HG03378 (cell line): ENCODE results near the gene NYAP2.

Experiments
- ATAC-seq: cut with Tn5 transposase; IDR thresholded peaks from one replicate; pipeline ENCODE4 v1.9.1; 2021; ENCODE audit warnings: mild to moderate bottlenecking, moderate library complexity; ENCODE audit not compliant: unreplicated experiment

Gene NYAP2

GRCh38 chr2:225472161-225472560 lies 72.7 kb downstream of the NYAP2 start:
- ATAC-seq: no peak

GRCh38 chr2:225479386-225479785 lies 79.9 kb downstream of the NYAP2 start:
- ATAC-seq: no peak

- no peak for ATAC-seq
Observed at GRCh38 chr2:225484751-225485150, 85.2 kb downstream of the NYAP2 start.

- no peak for ATAC-seq
Observed at GRCh38 chr2:225486236-225486635, 86.7 kb downstream of the NYAP2 start.

- no peak for ATAC-seq
Observed at GRCh38 chr2:225487878-225488416, 88.4 kb downstream of the NYAP2 start.

GRCh38 chr2:225488743-225489142 lies 89.2 kb downstream of the NYAP2 start:
- ATAC-seq: no peak

- no peak for ATAC-seq
Observed at GRCh38 chr2:225493420-225494099, 94.0 kb downstream of the NYAP2 start.

- ATAC-seq: no peak
Observed at GRCh38 chr2:225494100-225494459, 94.6 kb downstream of the NYAP2 start.

- ATAC-seq: no peak
Observed at GRCh38 chr2:225495706-225496105, 96.2 kb downstream of the NYAP2 start.

- ATAC-seq: no peak
Observed at GRCh38 chr2:225496568-225496967, 97.1 kb downstream of the NYAP2 start.

- no peak for ATAC-seq
Observed at GRCh38 chr2:225497166-225497565, 97.7 kb downstream of the NYAP2 start.

GRCh38 chr2:225501022-225501421 lies 101.5 kb downstream of the NYAP2 start:
- no peak for ATAC-seq

- no peak for ATAC-seq
Observed at GRCh38 chr2:225502971-225503370, 103.5 kb downstream of the NYAP2 start.

- ATAC-seq: no peak
Observed at GRCh38 chr2:225510796-225511195, 111.3 kb downstream of the NYAP2 start.

- no peak for ATAC-seq
Observed at GRCh38 chr2:225512469-225512868, 113.0 kb downstream of the NYAP2 start.

GRCh38 chr2:225512876-225513540 lies 113.5 kb downstream of the NYAP2 start:
- ATAC-seq: no peak

- ATAC-seq: no peak
Observed at GRCh38 chr2:225515033-225515432, 115.5 kb downstream of the NYAP2 start.

- no peak for ATAC-seq
Observed at GRCh38 chr2:225526760-225527390, 127.4 kb downstream of the NYAP2 start.

- no peak for ATAC-seq
Observed at GRCh38 chr2:225531559-225531958, 132.0 kb downstream of the NYAP2 start.

GRCh38 chr2:225532096-225532495 lies 132.6 kb downstream of the NYAP2 start:
- ATAC-seq: no peak

GRCh38 chr2:225534037-225534436 lies 134.5 kb downstream of the NYAP2 start:
- ATAC-seq: no peak

GRCh38 chr2:225534697-225535096 lies 135.2 kb downstream of the NYAP2 start:
- no peak for ATAC-seq
